ENCODE results near the gene COG4. TPM values are rescaled to one million over a fixed set of nuclear protein-coding genes. Genes with fewer than 3 reads are reported as not detected.

COG4 gene
- total RNA-seq, 4 donors from 2014 or later = 71.3 to 99.0 (median 75.8) TPM

DNA sequence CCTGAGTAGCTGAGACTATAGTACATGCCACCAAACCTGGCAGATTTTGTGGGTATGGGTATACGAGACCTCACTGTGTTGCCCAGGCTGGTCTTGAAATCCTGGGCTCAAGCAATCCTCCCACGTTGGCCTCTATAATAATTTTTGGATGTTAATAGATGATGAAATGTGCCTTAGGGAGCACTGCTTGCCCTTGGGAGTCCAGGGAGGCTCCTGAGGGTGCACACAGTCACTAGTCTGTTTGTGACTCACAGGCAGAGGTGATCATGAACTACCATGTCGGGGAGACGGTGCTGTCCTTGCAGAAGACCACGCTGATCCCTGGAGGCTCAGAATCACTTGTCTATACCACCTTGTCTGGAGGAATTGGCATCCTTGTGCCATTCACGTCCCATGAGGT lies 46.4 kb upstream of the COG4 start:
- peaks cover 0 to 93% (median 4%) of the 10 kb centered on the region in 3 donors for H3K36me3 ChIP-seq
- peak in 1 of 3 donors; percentile 26 for DNase-seq
- no peak overlapping the region for H3K4me3 ChIP-seq
- H3K9me3 ChIP-seq = no peaks in the 10 kb centered on the region
- H3K27ac ChIP-seq = no peak overlapping the region
- peaks cover 0 to 16% (median 0%) of the 10 kb centered on the region in 4 donors for H3K4me1 ChIP-seq
- no peaks in the 10 kb centered on the region for H3K27me3 ChIP-seq
- no peak for TF ChIP-seq POLR2A (IDR thresholded peaks at IDR 0.05)
- TF ChIP-seq, protein P1, sequence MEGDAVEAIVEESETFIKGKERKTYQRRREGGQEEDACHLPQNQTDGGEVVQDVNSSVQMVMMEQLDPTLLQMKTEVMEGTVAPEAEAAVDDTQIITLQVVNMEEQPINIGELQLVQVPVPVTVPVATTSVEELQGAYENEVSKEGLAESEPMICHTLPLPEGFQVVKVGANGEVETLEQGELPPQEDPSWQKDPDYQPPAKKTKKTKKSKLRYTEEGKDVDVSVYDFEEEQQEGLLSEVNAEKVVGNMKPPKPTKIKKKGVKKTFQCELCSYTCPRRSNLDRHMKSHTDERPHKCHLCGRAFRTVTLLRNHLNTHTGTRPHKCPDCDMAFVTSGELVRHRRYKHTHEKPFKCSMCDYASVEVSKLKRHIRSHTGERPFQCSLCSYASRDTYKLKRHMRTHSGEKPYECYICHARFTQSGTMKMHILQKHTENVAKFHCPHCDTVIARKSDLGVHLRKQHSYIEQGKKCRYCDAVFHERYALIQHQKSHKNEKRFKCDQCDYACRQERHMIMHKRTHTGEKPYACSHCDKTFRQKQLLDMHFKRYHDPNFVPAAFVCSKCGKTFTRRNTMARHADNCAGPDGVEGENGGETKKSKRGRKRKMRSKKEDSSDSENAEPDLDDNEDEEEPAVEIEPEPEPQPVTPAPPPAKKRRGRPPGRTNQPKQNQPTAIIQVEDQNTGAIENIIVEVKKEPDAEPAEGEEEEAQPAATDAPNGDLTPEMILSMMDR (IDR thresholded peaks at IDR 0.05) = no peak

DNA sequence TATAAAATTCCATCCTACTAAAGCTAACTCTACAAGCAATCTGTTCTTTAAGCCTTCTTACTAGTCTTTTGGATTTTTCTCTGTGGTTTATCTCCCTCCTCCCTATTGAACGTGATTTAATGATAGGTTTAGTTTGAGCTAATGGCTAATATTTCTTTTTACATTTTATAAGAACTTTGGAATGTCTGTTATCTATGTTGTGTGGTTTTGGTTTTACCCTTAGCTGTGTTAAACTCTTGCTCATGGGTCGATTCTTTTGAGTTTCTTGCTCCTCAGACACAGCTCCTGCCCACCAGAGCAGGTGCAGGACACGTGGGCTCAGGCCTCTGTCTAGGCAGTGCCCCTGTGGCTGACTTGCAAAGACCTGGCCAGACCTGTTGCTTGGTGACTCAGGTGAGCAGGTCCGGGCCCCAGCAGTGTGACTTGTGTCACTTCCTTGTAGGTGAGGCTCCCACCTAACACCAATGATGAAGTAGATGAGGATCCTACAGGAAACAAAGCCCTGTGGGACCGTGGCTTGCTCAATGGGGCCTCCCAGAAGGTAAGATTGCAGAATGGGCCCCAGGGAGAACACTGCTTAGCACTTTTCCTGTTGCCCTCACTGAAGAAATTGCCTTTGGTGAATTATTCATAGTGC lies 45.4 kb upstream of the COG4 start:
- Histone ChIP-seq H3K27ac (no peak overlapping the region), H3K9me3 (no peaks in the 10 kb centered on the region), H3K36me3 (peaks cover 0 to 99% (median 4%) of the 10 kb centered on the region in 3 donors), H3K4me1 (peaks cover 0 to 8% (median 0%) of the 10 kb centered on the region in 4 donors), H3K27me3 (no peaks in the 10 kb centered on the region), H3K4me3 (no peak overlapping the region)
- no peak for TF ChIP-seq POLR2A (IDR thresholded peaks at IDR 0.05)
- TF ChIP-seq, protein P1 (IDR thresholded peaks at IDR 0.05) = no peak
- peak in 1 of 3 donors; percentile 42 for DNase-seq

DNA sequence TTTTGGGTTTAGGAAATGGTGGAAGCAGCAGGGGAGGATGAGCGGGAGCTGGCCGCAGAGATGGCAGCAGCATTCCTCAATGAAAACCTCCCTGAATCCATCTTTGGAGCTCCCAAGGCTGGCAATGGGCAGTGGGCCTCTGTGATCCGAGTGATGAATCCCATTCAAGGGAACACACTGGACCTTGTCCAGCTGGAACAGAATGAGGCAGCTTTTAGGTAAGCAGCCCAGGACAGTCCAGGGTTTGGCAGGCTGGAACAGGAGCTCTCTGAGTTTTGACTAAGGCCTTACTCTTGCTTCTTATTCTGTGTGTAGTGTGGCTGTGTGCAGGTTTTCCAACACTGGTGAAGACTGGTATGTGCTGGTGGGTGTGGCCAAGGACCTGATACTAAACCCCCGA lies 41.7 kb upstream of the COG4 start:
- Histone ChIP-seq H3K36me3 (peaks cover 0 to 100% (median 4%) of the 10 kb centered on the region in 3 donors), H3K27me3 (no peaks in the 10 kb centered on the region), H3K9me3 (no peaks in the 10 kb centered on the region), H3K4me1 (no peaks in the 10 kb centered on the region), H3K27ac (no peak overlapping the region), H3K4me3 (no peak overlapping the region)
- DNase-seq = peak in 1 of 3 donors; percentile 18
- TF ChIP-seq, protein P1 (IDR thresholded peaks at IDR 0.05) = no peak
- TF ChIP-seq POLR2A (IDR thresholded peaks at IDR 0.05) = no peak

DNA sequence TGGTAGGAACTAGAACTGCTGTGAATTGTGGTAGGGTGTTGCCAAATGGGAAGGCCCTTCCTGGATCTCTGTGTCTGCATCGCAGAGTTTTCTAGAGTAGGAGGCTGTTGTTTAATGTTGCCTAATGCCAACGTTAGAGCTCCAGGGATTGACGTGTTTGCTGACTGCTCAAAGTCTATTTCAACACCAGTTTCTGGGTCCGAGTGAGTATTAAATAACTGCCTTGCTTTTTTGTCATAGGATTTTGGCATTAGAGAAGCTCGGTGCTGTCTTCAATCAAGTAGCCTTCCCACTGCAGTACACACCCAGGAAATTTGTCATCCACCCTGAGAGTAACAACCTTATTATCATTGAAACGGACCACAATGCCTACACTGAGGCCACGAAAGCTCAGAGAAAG lies 40.3 kb upstream of the COG4 start:
- Histone ChIP-seq H3K36me3 (peaks cover 0 to 100% (median 0%) of the 10 kb centered on the region in 3 donors), H3K27me3 (no peaks in the 10 kb centered on the region), H3K4me3 (no peak overlapping the region), H3K27ac (no peak overlapping the region), H3K4me1 (no peaks in the 10 kb centered on the region), H3K9me3 (no peaks in the 10 kb centered on the region)
- TF ChIP-seq, protein P1 (IDR thresholded peaks at IDR 0.05) = no peak
- no peak for TF ChIP-seq POLR2A (IDR thresholded peaks at IDR 0.05)
- DNase-seq = no peak

DNA sequence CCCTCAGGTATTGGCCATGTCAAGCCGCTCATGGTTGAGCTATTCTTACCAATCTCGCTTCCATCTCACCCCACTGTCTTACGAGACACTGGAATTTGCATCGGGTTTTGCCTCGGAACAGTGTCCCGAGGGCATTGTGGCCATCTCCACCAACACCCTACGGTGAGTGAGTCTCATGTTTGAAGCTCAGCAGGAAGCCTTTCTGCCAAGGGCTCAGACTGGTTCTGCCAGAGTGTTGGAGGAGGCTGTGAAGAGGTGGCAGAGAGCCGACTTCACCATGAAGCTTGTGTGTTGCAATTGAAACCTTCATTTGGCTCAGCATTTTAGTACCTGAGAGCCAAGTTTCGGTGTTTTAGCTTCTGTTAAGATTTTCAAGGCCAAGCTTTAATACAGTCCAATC lies 38.3 kb upstream of the COG4 start:
- H3K36me3 ChIP-seq = peaks cover 0 to 100% (median 3%) of the 10 kb centered on the region in 3 donors
- H3K4me1 ChIP-seq = no peaks in the 10 kb centered on the region
- H3K4me3 ChIP-seq = no peak overlapping the region
- DNase-seq = no peak
- no peaks in the 10 kb centered on the region for H3K9me3 ChIP-seq
- H3K27ac ChIP-seq = no peak overlapping the region
- no peaks in the 10 kb centered on the region for H3K27me3 ChIP-seq
- TF ChIP-seq, protein P1 (IDR thresholded peaks at IDR 0.05) = no peak
- TF ChIP-seq POLR2A (IDR thresholded peaks at IDR 0.05) = no peak

Measured in Peyer's patch (tissue), 4 donors.